ENCODE results near the gene KIAA0232. TPM values are rescaled to one million over a fixed set of nuclear protein-coding genes. Genes with fewer than 3 reads are reported as not detected.
"Not testable (repeated sequence)": the region's sequence is repeated elsewhere in the genome, so short reads cannot be mapped to it uniquely, and the experiment has no call there.

KIAA0232 gene
- total and polyA plus RNA-seq, 10 of the 15 experiments (the other 5 are each of a cell fraction or from before 2014, with no cell fraction given), result 2.8 to 15.1 (median 10.8) TPM

- Histone ChIP-seq H3K79me2 (ENCODE audit: control insufficient read depth, insufficient read depth, low read length) (peaks cover 11% of the 10 kb centered on the region), H3K36me3 (ENCODE audit: control insufficient read depth in 2 of 2, insufficient read depth in 2 of 2, low read length in 1 of 2) (no peaks in the 10 kb centered on the region), H3K4me2 (ENCODE audit: control insufficient read depth, insufficient read depth) (peak overlapping the region; percentile 99), H3K4me1 (ENCODE audit: control insufficient read depth, insufficient read depth, low read length) (peaks cover 17% of the 10 kb centered on the region), H3K4me3 (peak overlapping the region; percentile 97; the same call in 1 of the 2 replicates), H3K9ac (ENCODE audit: control insufficient read depth, insufficient read depth, low read length) (peak overlapping the region; percentile 72), H3K27me3 (replicated peaks in 1 of 2; ENCODE audit: control insufficient read depth in 2 of 2, insufficient read depth in 2 of 2, low read length in 1 of 2) (0 out of 4 replicates have a peak, but pooled peaks cover 0 to 3% of the 10 kb centered on the region in 2 experiments), H2AFZ (ENCODE audit: control insufficient read depth, low read depth, low read length) (no peak overlapping the region), H4K20me1 (ENCODE audit: control insufficient read depth, insufficient read depth) (no peaks in the 10 kb centered on the region), H3K27ac (ENCODE audit: control insufficient read depth, insufficient read depth) (no peak overlapping the region), H3K9me3 (replicated peaks; ENCODE audit: control insufficient read depth, insufficient read depth, low read length) (no peaks in the 10 kb centered on the region)
- TSS peak; percentile 56 for BruUV-seq (replicated peaks)
- ChIA-PET RAD21 (ENCODE audit: unreplicated experiment) (interaction anchor here (1.4 to 2.1 kb wide), 2 partner anchors 157 to 160 kb away, joined by 3 to 6 read pairs; partner anchors contain the start of gene GRPEL1), SMC1A (ENCODE audit: uncharacterized antibody, unreplicated experiment) (interaction anchor here (0.6 to 1.6 kb wide), 7 partner anchors 18 to 191 kb away, joined by 3 to 5 read pairs (median 3); no protein-coding TSS in a partner anchor), CTCF (interaction anchor here (0.6 to 9.5 kb wide), 9 partner anchors 8 to 158 kb away, joined by 3 to 94 read pairs (median 5); partner anchors contain the start of gene GRPEL1), POLR2A (interaction anchor here (0.6 to 3.5 kb wide), 3 partner anchors 36 to 157 kb away, joined by 4 to 18 read pairs (median 5); partner anchors contain the start of gene GRPEL1)
- TF ChIP-seq SIX5 (IDR thresholded peaks at IDR 0.05; ENCODE audit: low read depth, low read length, severe bottlenecking), result no peak
- TF ChIP-seq POLR2A (IDR thresholded peaks at IDR 0.05; ENCODE audit: low read depth, low read length), result peak; percentile 34; the same call in 1 of the 2 replicates
- no peak for TF ChIP-seq EP300 (IDR thresholded peaks at IDR 0.05; ENCODE audit: borderline replicate concordance in 1 of 2, control insufficient read depth in 1 of 2, low read depth in 2 of 2, low read length in 2 of 2)
- TF ChIP-seq MLLT1 (IDR thresholded peaks at IDR 0.05), result 0 out of 2 replicates have a peak, but pooled peaks have one; percentile 15
- in situ Hi-C loops (cut with MboI), result no loop called here
- DNase-seq (ENCODE audit: low read depth, low spot score) (no peak), FAIRE-seq (no peak), ATAC-seq (no peak)
- WGBS (ENCODE audit: insufficient coverage, insufficient replicate concordance, low lambda C conversion rate, missing lambda C conversion rate), result 89% methylated on average over 14 of the region's 15 CpGs
- intact Hi-C loops (cut with micrococcal nuclease; ENCODE audit: unreplicated experiment), result loop anchor here (5.0 kb wide), 1 partner anchor 61 kb away; no protein-coding TSS in a partner anchor
Measured at GRCh38 chr4:6910960-6911874, 128.7 kb downstream of the KIAA0232 start.

- H4K20me1 ChIP-seq (ENCODE audit: control insufficient read depth, insufficient read depth); H3K4me2 ChIP-seq (ENCODE audit: control insufficient read depth, insufficient read depth); H3K36me3 ChIP-seq (ENCODE audit: control insufficient read depth in 2 of 2, insufficient read depth in 2 of 2, low read length in 1 of 2); BruUV-seq (replicated peaks); H3K9me3 ChIP-seq (replicated peaks; ENCODE audit: control insufficient read depth, insufficient read depth, low read length); DNase-seq (ENCODE audit: low read depth, low spot score); FAIRE-seq; in situ Hi-C loops (cut with MboI); H3K4me3 ChIP-seq; H3K27ac ChIP-seq (ENCODE audit: control insufficient read depth, insufficient read depth); ATAC-seq; H2AFZ ChIP-seq (ENCODE audit: control insufficient read depth, low read depth, low read length); H3K27me3 ChIP-seq (replicated peaks in 1 of 2; ENCODE audit: control insufficient read depth in 2 of 2, insufficient read depth in 2 of 2, low read length in 1 of 2); H3K9ac ChIP-seq (ENCODE audit: control insufficient read depth, insufficient read depth, low read length): not testable (repeated sequence)
- WGBS (ENCODE audit: insufficient coverage, insufficient replicate concordance, low lambda C conversion rate, missing lambda C conversion rate), result 86% methylated on average over 10 of the region's 10 CpGs
- ChIA-PET RAD21 (ENCODE audit: unreplicated experiment) (interaction anchor here (2.4 kb wide), 1 partner anchor 75 kb away, joined by 7 read pairs; no protein-coding TSS in a partner anchor), SMC1A (ENCODE audit: uncharacterized antibody, unreplicated experiment) (interaction anchor here (0.7 to 1.6 kb wide), 3 partner anchors 73 to 192 kb away, joined by 3 to 5 read pairs (median 3); no protein-coding TSS in a partner anchor), POLR2A (interaction anchor here (0.6 to 1.5 kb wide), 3 partner anchors 35 to 154 kb away, joined by 3 to 5 read pairs (median 4); no protein-coding TSS in a partner anchor), CTCF (interaction anchor here (0.9 to 9.5 kb wide), 7 partner anchors 14 to 157 kb away, joined by 3 to 94 read pairs (median 5); partner anchors contain the start of gene GRPEL1)
- H3K79me2 ChIP-seq (ENCODE audit: control insufficient read depth, insufficient read depth, low read length), result peaks cover 11% of the 10 kb centered on the region
- intact Hi-C loops (cut with micrococcal nuclease; ENCODE audit: unreplicated experiment), result loop anchor here (5.0 kb wide), 1 partner anchor 60 kb away; no protein-coding TSS in a partner anchor
- H3K4me1 ChIP-seq (ENCODE audit: control insufficient read depth, insufficient read depth, low read length), result peaks cover 24% of the 10 kb centered on the region
Measured at GRCh38 chr4:6911917-6912316, 129.4 kb downstream of the KIAA0232 start.

Measured in GM12878 (cell line).